T-cell (primary cell): ENCODE results near the gene STRC. TPM values are rescaled to one million over a fixed set of nuclear protein-coding genes. Genes with fewer than 3 reads are reported as not detected.
"Not testable (repeated sequence)": the region's sequence is repeated elsewhere in the genome, so short reads cannot be mapped to it uniquely, and the experiment has no call there.

Source experiments
- ATAC-seq, 4 experiments: fragments of 200-7000 bp in 3 of 4; fragments of 150-1000 bp in 1 of 4; cut with Tn5 transposase; replicated peaks in 1 of 4; 1 replicate in 3 of 4; 2 replicates in 1 of 4; pipeline ENCODE4 v1.10.0; 2021; ENCODE audit warnings: moderate library complexity in 3 of 4, mild to moderate bottlenecking in 2 of 4, moderate number of reproducible peaks in 1 of 4
- CTCF ChIA-PET, 2 donors: fragments of 300-600 bp; sonication (Branson Sonifier 250); formaldehyde crosslinking; loops; one replicate each; lab custom pipeline; 2022; ENCODE audit warnings: antibody characterized with exemption in 2 of 2; lab: Charles Lee
- POLR2A ChIA-PET, 2 donors: fragments of 300-600 bp; sonication (Branson Sonifier 250); formaldehyde crosslinking; loops; one replicate each; lab custom pipeline; 2022; ENCODE audit warnings: antibody characterized with exemption in 2 of 2; lab: Charles Lee
- DNase-seq, 35 experiments: peaks; one replicate each; pipeline versions ENCODE4 v3.0.0 to v3.0.0-alpha.2; 2013 to 2023
- H3K27ac ChIP-seq: one replicate; pipeline ENCODE4 v1.5.1; 2013; ENCODE audit warnings: low read length
- H3K27me3 ChIP-seq, 2 experiments: replicated peaks in 1 of 2; 1 replicate in 1 of 2; 2 replicates in 1 of 2; pipeline versions ENCODE4 v1.6.1 to v1.7.0; 2013; ENCODE audit warnings: low read length in 1 of 2, mixed read lengths in 1 of 2; ENCODE audit not compliant: control insufficient read depth in 2 of 2, insufficient read depth in 2 of 2; ENCODE audit errors: extremely low read depth in 1 of 2
- H3K36me3 ChIP-seq, 2 donors: 1 replicate in 1 of 2; 2 replicates in 1 of 2; pipeline versions ENCODE4 v1.6.1 to v1.7.0; 2013; ENCODE audit warnings: low read length in 1 of 2; ENCODE audit not compliant: control insufficient read depth in 2 of 2, insufficient read depth in 1 of 2; ENCODE audit errors: extremely low read depth in 1 of 2
- H3K4me1 ChIP-seq, 2 experiments: 1 replicate in 1 of 2; 2 replicates in 1 of 2; pipeline versions ENCODE4 v1.6.1 to v1.7.0; 2013; ENCODE audit warnings: low read length in 2 of 2, mixed read lengths in 1 of 2; ENCODE audit not compliant: insufficient read depth in 2 of 2, control insufficient read depth in 1 of 2; ENCODE audit errors: extremely low read depth in 1 of 2
- H3K4me3 ChIP-seq, 2 donors: 1 replicate in 1 of 2; 2 replicates in 1 of 2; pipeline versions ENCODE4 v1.5.1 to v1.7.0; 2013; ENCODE audit warnings: mild to moderate bottlenecking in 2 of 2, low read length in 1 of 2, moderate library complexity in 1 of 2; ENCODE audit not compliant: control insufficient read depth in 1 of 2; ENCODE audit errors: extremely low read depth in 1 of 2
- H3K9me3 ChIP-seq: 2 replicates; pipeline ENCODE4 v1.7.0; 2013
- H3K27ac Mint-ChIP-seq, 2 donors: one replicate each; pipeline ENCODE4 v1.8.0; 2020 to 2021; ENCODE audit warnings: mild to moderate bottlenecking in 2 of 2, mixed read lengths in 2 of 2
- H3K27me3 Mint-ChIP-seq, 2 donors: one replicate each; pipeline ENCODE4 v1.8.0; 2021 to 2022; ENCODE audit warnings: mixed read lengths in 2 of 2
- H3K36me3 Mint-ChIP-seq: one replicate; pipeline ENCODE4 v1.8.0; 2021; ENCODE audit warnings: mixed read lengths
- H3K4me1 Mint-ChIP-seq, 3 donors: one replicate each; pipeline ENCODE4 v1.8.0; 2020 to 2022; ENCODE audit warnings: mixed read lengths in 3 of 3, mild to moderate bottlenecking in 1 of 3
- H3K4me3 Mint-ChIP-seq, 3 donors: one replicate each; pipeline ENCODE4 v1.8.0; 2020 to 2022; ENCODE audit warnings: mild to moderate bottlenecking in 3 of 3, mixed read lengths in 3 of 3, moderate library complexity in 3 of 3
- H3K9me3 Mint-ChIP-seq, 3 donors: one replicate each; pipeline ENCODE4 v1.8.0; 2020 to 2022; ENCODE audit warnings: mixed read lengths in 3 of 3
- WGBS: methylation state at CpG from one replicate; pipeline ENCODE4 v1.1.5; 2013; ENCODE audit warnings: missing lambda C conversion rate; ENCODE audit not compliant: insufficient coverage; 5-methylcytosine and 5-hydroxymethylcytosine counted together
- total RNA-seq, 35 experiments: library from RNA in 6 of 35; stranded (reverse) in 6 of 35; fragments of 120-200 nt in 1 of 35; gene quantifications; one replicate each; pipeline versions ENCODE4 v1.2.1 to v1.2.4 and lab custom pipeline; 2013 to 2026

STRC gene
- total RNA-seq, 5 donors from 2014 or later (not counting 1 experiment from before 2014, with no cell fraction given): 0.85 to 3.8 (median 2.1) TPM

DNA sequence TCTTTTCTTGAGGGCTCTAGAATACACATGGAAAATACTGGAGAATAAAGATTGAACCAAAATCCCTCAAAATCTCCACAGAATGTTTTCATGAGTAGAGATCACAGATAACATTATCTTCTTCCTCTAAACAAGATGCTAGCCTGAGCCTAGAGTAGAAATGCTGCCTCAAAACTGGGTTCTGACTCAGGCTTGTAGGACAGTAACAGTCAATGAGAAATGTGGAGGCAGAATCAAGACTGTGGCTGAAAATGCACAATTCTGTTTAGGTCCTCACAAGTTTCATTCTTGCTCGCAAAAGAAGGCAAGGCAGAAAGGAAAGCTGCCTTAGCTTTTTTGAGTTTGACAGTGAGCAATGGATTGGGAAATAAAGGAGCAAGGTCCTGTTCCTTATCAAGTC, 44.0 kb downstream of the STRC start:
- H3K27ac Mint-ChIP-seq, DNase-seq, CTCF ChIA-PET, H3K9me3 Mint-ChIP-seq, H3K4me3 Mint-ChIP-seq, H3K27me3 Mint-ChIP-seq, H3K9me3 ChIP-seq, H3K27ac ChIP-seq, POLR2A ChIA-PET, H3K4me1 Mint-ChIP-seq, H3K4me1 ChIP-seq, H3K4me3 ChIP-seq, ATAC-seq, H3K27me3 ChIP-seq, H3K36me3 Mint-ChIP-seq, H3K36me3 ChIP-seq: not testable (repeated sequence)
- no CpG with 5 or more reads among the region's 1 CpG for WGBS

GRCh38 chr15:43566615-43567014, 52.0 kb downstream of the STRC start:
- H3K4me1 ChIP-seq, CTCF ChIA-PET, H3K27ac Mint-ChIP-seq, H3K27ac ChIP-seq, ATAC-seq, H3K9me3 ChIP-seq, H3K36me3 ChIP-seq, H3K4me3 ChIP-seq, DNase-seq, H3K9me3 Mint-ChIP-seq, H3K27me3 Mint-ChIP-seq, POLR2A ChIA-PET, H3K36me3 Mint-ChIP-seq, H3K4me1 Mint-ChIP-seq, H3K4me3 Mint-ChIP-seq, H3K27me3 ChIP-seq: not testable (repeated sequence)
- no CpG with 5 or more reads among the region's 2 CpGs for WGBS

GRCh38 chr15:43563793-43564192, 54.8 kb downstream of the STRC start:
- WGBS: no CpG with 5 or more reads among the region's 8 CpGs
- H3K27ac ChIP-seq, CTCF ChIA-PET, H3K4me1 ChIP-seq, H3K36me3 ChIP-seq, H3K9me3 ChIP-seq, H3K4me1 Mint-ChIP-seq, POLR2A ChIA-PET, H3K27ac Mint-ChIP-seq, H3K4me3 ChIP-seq, H3K27me3 ChIP-seq, H3K27me3 Mint-ChIP-seq, H3K4me3 Mint-ChIP-seq, DNase-seq, H3K36me3 Mint-ChIP-seq, H3K9me3 Mint-ChIP-seq, ATAC-seq: not testable (repeated sequence)

GRCh38 chr15:43562753-43563152, 55.8 kb downstream of the STRC start:
- H3K27ac Mint-ChIP-seq, CTCF ChIA-PET, DNase-seq, H3K27me3 ChIP-seq, H3K4me1 ChIP-seq, H3K27me3 Mint-ChIP-seq, H3K36me3 Mint-ChIP-seq, H3K9me3 ChIP-seq, POLR2A ChIA-PET, H3K36me3 ChIP-seq, H3K4me3 ChIP-seq, H3K4me3 Mint-ChIP-seq, H3K27ac ChIP-seq, H3K4me1 Mint-ChIP-seq, ATAC-seq, H3K9me3 Mint-ChIP-seq: not testable (repeated sequence)
- WGBS: no CpG with 5 or more reads among the region's 3 CpGs

DNA sequence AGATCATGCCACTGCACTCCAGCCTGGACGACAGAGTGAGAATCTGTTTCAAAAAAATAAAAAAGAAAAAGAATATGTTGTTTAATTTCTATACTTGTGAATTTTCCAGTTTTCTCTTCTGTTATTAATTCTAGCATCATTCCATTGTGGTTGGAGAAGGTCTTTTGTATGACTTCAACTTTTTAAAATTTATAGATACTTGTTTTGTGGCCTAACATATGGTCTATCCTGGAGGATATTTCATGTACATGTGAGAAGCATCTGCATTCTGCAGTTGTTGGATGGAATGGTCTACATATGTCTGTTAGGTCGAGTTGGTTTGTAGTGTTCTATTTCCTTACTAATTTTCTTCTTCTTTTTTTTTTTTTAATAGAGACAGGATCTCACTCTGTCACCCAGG, 65.6 kb downstream of the STRC start:
- no peak overlapping the region for H3K27ac Mint-ChIP-seq
- H3K4me1 Mint-ChIP-seq: no peaks in the 10 kb centered on the region
- peaks cover 2 to 6% of the 10 kb centered on the region in 2 donors for H3K36me3 ChIP-seq
- no CpG with 5 or more reads among the region's 2 CpGs for WGBS
- H3K27ac ChIP-seq: no peak overlapping the region
- DNase-seq (no peak), ATAC-seq (no peak)
- no peaks in the 10 kb centered on the region for H3K9me3 ChIP-seq
- no peaks in the 10 kb centered on the region for H3K27me3 Mint-ChIP-seq
- peaks cover 30% of the 10 kb centered on the region for H3K36me3 Mint-ChIP-seq
- ChIA-PET POLR2A (no interaction called here), CTCF (interaction anchor here in 1 of 2 donors (0.7 kb wide), 1 partner anchor 356 kb away, joined by 6 read pairs; no protein-coding TSS in a partner anchor)
- no peaks in the 10 kb centered on the region for H3K4me1 ChIP-seq
- no peak overlapping the region for H3K4me3 Mint-ChIP-seq
- no peak overlapping the region for H3K4me3 ChIP-seq
- no peaks in the 10 kb centered on the region for H3K9me3 Mint-ChIP-seq
- no peaks in the 10 kb centered on the region for H3K27me3 ChIP-seq

DNA sequence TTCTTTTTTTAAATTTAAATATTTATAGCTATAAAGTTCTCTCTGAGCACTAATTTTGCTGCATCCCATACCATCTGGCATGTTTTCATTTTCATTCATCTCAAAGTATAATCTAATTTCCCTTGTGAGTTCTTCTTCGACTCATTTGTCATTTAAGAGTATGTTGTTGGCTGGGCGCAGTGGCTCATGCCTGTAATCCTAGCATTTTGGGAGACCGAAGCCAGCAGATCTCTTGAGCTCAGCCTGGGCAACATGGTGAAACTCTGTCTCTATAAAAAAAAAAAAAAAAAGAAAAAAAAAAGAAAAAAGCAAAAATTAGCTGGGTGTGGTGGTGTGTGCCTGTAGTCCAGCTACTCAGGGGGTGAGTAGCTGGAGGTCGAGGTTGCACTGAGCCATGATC, 66.3 kb downstream of the STRC start:
- POLR2A ChIA-PET: interaction anchor here in 1 of 2 donors (0.6 kb wide), 1 partner anchor 36 kb away, joined by 3 read pairs; no protein-coding TSS in a partner anchor
- Histone ChIP-seq H3K27ac (no peak overlapping the region), H3K4me1 (no peaks in the 10 kb centered on the region), H3K4me3 (no peak overlapping the region), H3K27me3 (no peaks in the 10 kb centered on the region), H3K9me3 (no peaks in the 10 kb centered on the region), H3K36me3 (peaks cover 2 to 6% of the 10 kb centered on the region in 2 donors)
- ATAC-seq: no peak
- no peaks in the 10 kb centered on the region for H3K9me3 Mint-ChIP-seq
- no peak overlapping the region for H3K4me3 Mint-ChIP-seq
- WGBS: no CpG with 5 or more reads among the region's 4 CpGs
- H3K4me1 Mint-ChIP-seq: no peaks in the 10 kb centered on the region
- no peak for DNase-seq
- H3K27ac Mint-ChIP-seq: no peak overlapping the region
- H3K36me3 Mint-ChIP-seq: peaks cover 30% of the 10 kb centered on the region
- CTCF ChIA-PET: interaction anchor here in 1 of 2 donors (0.6 kb wide), 1 partner anchor 38 kb away, joined by 7 read pairs; no protein-coding TSS in a partner anchor
- H3K27me3 Mint-ChIP-seq: no peaks in the 10 kb centered on the region
